ENCODE data around the gene CAPN9. TPM values are rescaled to one million over a fixed set of nuclear protein-coding genes. Genes with fewer than 3 reads are reported as not detected.

CAPN9 gene
- total RNA-seq, 1 donor from 2014 or later = 0.19 TPM

DNA sequence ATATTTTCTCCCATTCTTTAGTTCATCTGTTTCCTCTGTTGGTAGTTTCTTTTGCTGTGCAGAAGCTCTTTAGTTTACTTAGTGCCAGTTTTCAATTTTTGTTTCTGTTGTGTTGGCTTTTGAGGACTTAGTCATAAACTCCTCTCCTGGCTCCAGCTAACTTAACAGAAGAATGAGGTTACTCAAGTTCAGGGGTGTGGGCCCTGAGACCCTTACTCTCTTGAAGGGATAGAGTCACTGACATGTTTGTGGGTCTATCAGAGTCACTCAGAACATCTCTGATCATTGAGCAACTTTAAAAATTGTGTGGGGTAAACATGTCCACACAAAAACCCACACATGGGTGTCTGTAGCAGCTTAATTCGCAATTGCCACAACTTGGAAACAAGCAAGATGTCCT is 47.5 kb upstream of the CAPN9 start:
- Mint-ChIP-seq H3K27me3 (ENCODE audit: insufficient read depth, low read depth) (peaks cover 4% of the 10 kb centered on the region), H3K27ac (no peak overlapping the region), H3K4me1 (peaks cover 24% of the 10 kb centered on the region), H3K36me3 (no peaks in the 10 kb centered on the region), H3K9me3 (no peaks in the 10 kb centered on the region), H3K4me3 (no peak overlapping the region)
- Histone ChIP-seq H3K4me2 (no peak overlapping the region), H3K36me3 (no peaks in the 10 kb centered on the region), H3K79me2 (ENCODE audit: low read depth) (no peaks in the 10 kb centered on the region), H3K9ac (no peak overlapping the region), H2AFZ (replicated peaks) (no peak overlapping the region), H3K27me3 (no peaks in the 10 kb centered on the region), H3K27ac (no peak overlapping the region), H3K9me3 (ENCODE audit: low read depth) (no peaks in the 10 kb centered on the region), H3K4me3 (no peak overlapping the region), H4K20me1 (ENCODE audit: low read depth) (no peaks in the 10 kb centered on the region), H3F3A (ENCODE audit: low read depth) (no peaks in the 10 kb centered on the region), H3K4me1 (peaks cover 7% of the 10 kb centered on the region)
- TF ChIP-seq EZH2phosphoT487 (IDR thresholded peaks at IDR 0.05) = no peak
- no peak for TF ChIP-seq CTCF (IDR thresholded peaks at IDR 0.05)
- no peak for TF ChIP-seq EZH2 (IDR thresholded peaks at IDR 0.05)
- DNase-seq (ENCODE audit: low spot score) = no peak

- Mint-ChIP-seq H3K27me3 (ENCODE audit: insufficient read depth, low read depth) (peaks cover 4% of the 10 kb centered on the region), H3K4me1 (peaks cover 24% of the 10 kb centered on the region), H3K36me3 (no peaks in the 10 kb centered on the region), H3K4me3 (no peak overlapping the region), H3K9me3 (no peaks in the 10 kb centered on the region), H3K27ac (no peak overlapping the region)
- TF ChIP-seq EZH2phosphoT487 (IDR thresholded peaks at IDR 0.05) (no peak), EZH2 (IDR thresholded peaks at IDR 0.05) (no peak), CTCF (IDR thresholded peaks at IDR 0.05) (no peak)
- no peak overlapping the region for H3K4me2 ChIP-seq
- no peaks in the 10 kb centered on the region for H3K79me2 ChIP-seq (ENCODE audit: low read depth)
- DNase-seq (ENCODE audit: low spot score) = no peak
- peaks cover 7% of the 10 kb centered on the region for H3K4me1 ChIP-seq
- H3K27ac ChIP-seq = no peak overlapping the region
- H3K9me3 ChIP-seq (ENCODE audit: low read depth) = no peaks in the 10 kb centered on the region
- H3K4me3 ChIP-seq = no peak overlapping the region
- H3K9ac ChIP-seq = no peak overlapping the region
- no peaks in the 10 kb centered on the region for H3F3A ChIP-seq (ENCODE audit: low read depth)
- no peaks in the 10 kb centered on the region for H4K20me1 ChIP-seq (ENCODE audit: low read depth)
- H2AFZ ChIP-seq (replicated peaks) = no peak overlapping the region
- no peaks in the 10 kb centered on the region for H3K27me3 ChIP-seq
- H3K36me3 ChIP-seq = no peaks in the 10 kb centered on the region
Measured at GRCh38 chr1:230700132-230700531, 47.1 kb upstream of the CAPN9 start.

DNA sequence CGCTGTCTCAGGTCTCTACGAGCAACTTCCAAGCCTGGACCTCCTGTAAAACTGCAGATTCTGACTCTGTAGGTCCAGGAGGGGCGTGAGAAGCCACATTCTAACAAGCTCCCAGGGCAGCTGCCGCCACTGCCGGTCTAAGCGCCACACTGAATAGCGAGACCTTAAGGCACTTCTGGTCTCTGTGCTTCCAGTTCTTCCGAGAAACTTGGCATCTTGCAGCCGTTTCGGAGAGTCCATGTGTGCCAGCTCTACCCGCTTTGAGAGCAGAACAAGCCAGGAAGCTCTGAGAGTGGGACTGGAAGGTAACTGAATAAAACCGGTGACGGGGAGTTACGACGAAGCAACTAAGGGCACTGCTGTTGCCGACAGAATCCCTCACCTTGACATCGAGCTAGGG is 45.8 kb upstream of the CAPN9 start:
- H2AFZ ChIP-seq (replicated peaks) = no peak overlapping the region
- DNase-seq (ENCODE audit: low spot score) = no peak
- peaks cover 6% of the 10 kb centered on the region for H3K27me3 Mint-ChIP-seq (ENCODE audit: insufficient read depth, low read depth)
- no peaks in the 10 kb centered on the region for H3K9me3 ChIP-seq (ENCODE audit: low read depth)
- no peak overlapping the region for H3K9ac ChIP-seq
- no peak overlapping the region for H3K27ac ChIP-seq
- H3K36me3 ChIP-seq = no peaks in the 10 kb centered on the region
- H3K4me1 ChIP-seq = peaks cover 7% of the 10 kb centered on the region
- no peak overlapping the region for H3K27ac Mint-ChIP-seq
- H3K4me3 Mint-ChIP-seq = no peak overlapping the region
- no peaks in the 10 kb centered on the region for H3K79me2 ChIP-seq (ENCODE audit: low read depth)
- peaks cover 24% of the 10 kb centered on the region for H3K4me1 Mint-ChIP-seq
- no peak overlapping the region for H3K4me2 ChIP-seq
- H4K20me1 ChIP-seq (ENCODE audit: low read depth) = no peaks in the 10 kb centered on the region
- no peaks in the 10 kb centered on the region for H3F3A ChIP-seq (ENCODE audit: low read depth)
- no peaks in the 10 kb centered on the region for H3K36me3 Mint-ChIP-seq
- no peak for TF ChIP-seq CTCF (IDR thresholded peaks at IDR 0.05)
- no peak for TF ChIP-seq EZH2phosphoT487 (IDR thresholded peaks at IDR 0.05)
- no peak for TF ChIP-seq EZH2 (IDR thresholded peaks at IDR 0.05)
- H3K27me3 ChIP-seq = no peaks in the 10 kb centered on the region
- H3K9me3 Mint-ChIP-seq = no peaks in the 10 kb centered on the region
- H3K4me3 ChIP-seq = no peak overlapping the region

Measured in neural progenitor cell (in vitro differentiated cells).